NCI-H1105 treated with DMSO at 0.1 percent for 48 hours (cell line): Measurements from ENCODE around the gene CCDC136.

Experiments used
- DNase-seq: peaks from one replicate; lab custom pipeline; 2025; lab: John Stamatoyannopoulos, UW

The CCDC136 gene

GRCh38 chr7:128831994-128832879 is 40.5 kb downstream of the CCDC136 start:
- no peak for DNase-seq

GRCh38 chr7:128832880-128833147 is 41.0 kb downstream of the CCDC136 start:
- no peak for DNase-seq

GRCh38 chr7:128833148-128833945 is 41.6 kb downstream of the CCDC136 start:
- no peak for DNase-seq

- no peak for DNase-seq
Measured at GRCh38 chr7:128833946-128834325, 42.2 kb downstream of the CCDC136 start.

- no peak for DNase-seq
Measured at GRCh38 chr7:128835231-128835751, 43.5 kb downstream of the CCDC136 start.

GRCh38 chr7:128835790-128836641 is 44.2 kb downstream of the CCDC136 start:
- DNase-seq = no peak

- DNase-seq = no peak
Measured at GRCh38 chr7:128836729-128837348, 45.1 kb downstream of the CCDC136 start.

GRCh38 chr7:128837521-128837921 is 45.8 kb downstream of the CCDC136 start:
- no peak for DNase-seq

- no peak for DNase-seq
Measured at GRCh38 chr7:128838109-128838779, 46.5 kb downstream of the CCDC136 start.

GRCh38 chr7:128838981-128839731 is 47.4 kb downstream of the CCDC136 start:
- DNase-seq = no peak

- DNase-seq = no peak
Measured at GRCh38 chr7:128839751-128840177, 48.0 kb downstream of the CCDC136 start.

- DNase-seq = no peak
Measured at GRCh38 chr7:128840326-128841170, 48.8 kb downstream of the CCDC136 start.

- no peak for DNase-seq
Measured at GRCh38 chr7:128841171-128841690, 49.5 kb downstream of the CCDC136 start.

GRCh38 chr7:128841921-128842673 is 50.3 kb downstream of the CCDC136 start:
- peak; percentile 8 for DNase-seq

- no peak for DNase-seq
Measured at GRCh38 chr7:128842674-128843641, 51.2 kb downstream of the CCDC136 start.

- DNase-seq = no peak
Measured at GRCh38 chr7:128843938-128844621, 52.3 kb downstream of the CCDC136 start.
